NCI-H2081 (cell line): Measurements from ENCODE around the gene COL1A2.
A peak's percentile ranks its signal among the peaks of the same experiment; 100 is the strongest.

Experiments
- DNase-seq, 2 experiments: peaks; one replicate each; lab custom pipeline; 2025; lab: John Stamatoyannopoulos, UW

The COL1A2 gene

GRCh38 chr7:94410413-94411187 is 15.9 kb downstream of the COL1A2 start:
- DNase-seq, result no peak

GRCh38 chr7:94411188-94411466 is 16.4 kb downstream of the COL1A2 start:
- no peak for DNase-seq

- no peak for DNase-seq
Observed at GRCh38 chr7:94412762-94413322, 18.1 kb downstream of the COL1A2 start.

GRCh38 chr7:94414481-94414880 is 19.8 kb downstream of the COL1A2 start:
- peak in 1 of 2 experiments; percentile 65 for DNase-seq

- no peak for DNase-seq
Observed at GRCh38 chr7:94414980-94415379, 20.3 kb downstream of the COL1A2 start.

- DNase-seq, result no peak
Observed at GRCh38 chr7:94417306-94417705, 22.6 kb downstream of the COL1A2 start.

- no peak for DNase-seq
Observed at GRCh38 chr7:94417901-94418300, 23.2 kb downstream of the COL1A2 start.

GRCh38 chr7:94418851-94419250 is 24.2 kb downstream of the COL1A2 start:
- no peak for DNase-seq

- DNase-seq, result no peak
Observed at GRCh38 chr7:94420328-94420727, 25.6 kb downstream of the COL1A2 start.

- DNase-seq, result no peak
Observed at GRCh38 chr7:94421681-94422080, 27.0 kb downstream of the COL1A2 start.

- no peak for DNase-seq
Observed at GRCh38 chr7:94422136-94422535, 27.4 kb downstream of the COL1A2 start.

GRCh38 chr7:94422827-94423460 is 28.2 kb downstream of the COL1A2 start:
- no peak for DNase-seq

GRCh38 chr7:94423863-94424735 is 29.4 kb downstream of the COL1A2 start:
- DNase-seq, result no peak

- no peak for DNase-seq
Observed at GRCh38 chr7:94425546-94425945, 30.9 kb downstream of the COL1A2 start.

GRCh38 chr7:94426980-94427875 is 32.5 kb downstream of the COL1A2 start:
- DNase-seq, result no peak

GRCh38 chr7:94429153-94429552 is 34.5 kb downstream of the COL1A2 start:
- DNase-seq, result no peak

GRCh38 chr7:94431176-94431575 is 36.5 kb downstream of the COL1A2 start:
- no peak for DNase-seq

GRCh38 chr7:94431619-94432280 is 37.1 kb downstream of the COL1A2 start:
- DNase-seq, result no peak

GRCh38 chr7:94432281-94432670 is 37.6 kb downstream of the COL1A2 start:
- DNase-seq, result no peak

- DNase-seq, result no peak
Observed at GRCh38 chr7:94432817-94433216, 38.1 kb downstream of the COL1A2 start.

GRCh38 chr7:94433224-94433623 is 38.5 kb downstream of the COL1A2 start:
- DNase-seq, result no peak
